Stimulated activated CD4-positive, alpha-beta T cell treated with anti-CD3 and anti-CD28 coated beads, Interleukin-1b, Interleukin-23, amount 100 ng/mL, for 24 hours (primary cell): ENCODE measurements around the gene LARP6.
"Not testable (repeated sequence)": the region's sequence is repeated elsewhere in the genome, so short reads cannot be mapped to it uniquely, and the experiment has no call there.

Experiments used
- DNase-seq, 4 experiments: peaks; one replicate each; pipeline ENCODE4 v3.0.0-alpha.2; 2020; ENCODE audit warnings: low read depth in 4 of 4, low spot score in 1 of 4

The LARP6 gene

GRCh38 chr15:70853973-70854665 lies at the start of gene LARP6:
Gene LARP6 (minus strand): TSS chr15:70854157. CDS start chr15:70854088, 69 bp downstream.
- peak in 2 of 4 experiments; percentile 12 to 31 for DNase-seq

GRCh38 chr15:70902107-70902506 lies 48.1 kb upstream of the LARP6 start:
- DNase-seq: no peak

- DNase-seq: no peak
Measured at GRCh38 chr15:70892912-70893560, 39.1 kb upstream of the LARP6 start.

GRCh38 chr15:70892002-70892911 lies 38.3 kb upstream of the LARP6 start, which contains the start of the genes LRRC49 and THAP10:
Gene LRRC49 (plus strand): TSS chr15:70892826. CDS start chr15:70892895, 69 bp downstream.
Gene THAP10 (minus strand): TSS chr15:70892433. CDS start chr15:70892272, 161 bp downstream.
- DNase-seq: peak in 1 of 4 experiments; percentile 34

- no peak for DNase-seq
Measured at GRCh38 chr15:70882361-70882760, 28.4 kb upstream of the LARP6 start.

GRCh38 chr15:70880781-70881180 lies 26.8 kb upstream of the LARP6 start:
- DNase-seq: no peak

GRCh38 chr15:70879401-70879800 lies 25.4 kb upstream of the LARP6 start:
- DNase-seq: no peak

- no peak for DNase-seq
Measured at GRCh38 chr15:70876683-70877082, 22.7 kb upstream of the LARP6 start.

GRCh38 chr15:70876011-70876410 lies 22.1 kb upstream of the LARP6 start:
- DNase-seq: no peak

- DNase-seq: no peak
Measured at GRCh38 chr15:70875001-70875782, 21.2 kb upstream of the LARP6 start.

GRCh38 chr15:70873232-70874054 lies 19.5 kb upstream of the LARP6 start:
- no peak for DNase-seq

- DNase-seq: not testable (repeated sequence)
Measured at GRCh38 chr15:70871490-70871889, 17.5 kb upstream of the LARP6 start.

- DNase-seq: no peak
Measured at GRCh38 chr15:70870051-70870450, 16.1 kb upstream of the LARP6 start.

- no peak for DNase-seq
Measured at GRCh38 chr15:70869346-70869745, 15.4 kb upstream of the LARP6 start.

GRCh38 chr15:70867911-70868467 lies 14.0 kb upstream of the LARP6 start:
- DNase-seq: no peak

- DNase-seq: no peak
Measured at GRCh38 chr15:70866982-70867641, 13.2 kb upstream of the LARP6 start.

GRCh38 chr15:70863450-70864218 lies 9.7 kb upstream of the LARP6 start:
- no peak for DNase-seq

- DNase-seq: no peak
Measured at GRCh38 chr15:70859998-70860397, 6.0 kb upstream of the LARP6 start.
